Esophagus (tissue), 2 donors: Measurements from ENCODE around the gene PALLD. TPM values are rescaled to one million over a fixed set of nuclear protein-coding genes. Genes with fewer than 3 reads are reported as not detected.

Source experiments
- H3K27ac ChIP-seq, 2 donors: one replicate each; pipeline ENCODE4 v1.5.1; 2013; ENCODE audit warnings: low read depth in 2 of 2, mild to moderate bottlenecking in 2 of 2, inconsistent platforms in 1 of 2, low read length in 1 of 2, moderate library complexity in 1 of 2
- H3K27me3 ChIP-seq, 2 donors: one replicate each; pipeline ENCODE4 v1.6.1; 2013; ENCODE audit warnings: low read length in 2 of 2, control low read depth in 1 of 2, mild to moderate bottlenecking in 1 of 2; ENCODE audit not compliant: insufficient read depth in 2 of 2, control insufficient read depth in 1 of 2
- H3K36me3 ChIP-seq, 2 donors: one replicate each; pipeline ENCODE4 v1.6.1; 2013; ENCODE audit warnings: low read length in 1 of 2; ENCODE audit not compliant: control insufficient read depth in 2 of 2, insufficient read depth in 2 of 2
- H3K4me1 ChIP-seq, 2 donors: one replicate each; pipeline ENCODE4 v1.6.1; 2013; ENCODE audit warnings: low read length in 1 of 2; ENCODE audit not compliant: control insufficient read depth in 2 of 2, insufficient read depth in 2 of 2
- H3K4me3 ChIP-seq, 2 donors: one replicate each; pipeline ENCODE4 v1.5.1; 2013; ENCODE audit warnings: low read length in 2 of 2, mild to moderate bottlenecking in 2 of 2, low read depth in 1 of 2, moderate library complexity in 1 of 2
- H3K9me3 ChIP-seq, 2 donors: one replicate each; pipeline ENCODE4 v1.6.1; 2013; ENCODE audit warnings: mild to moderate bottlenecking in 2 of 2, low read depth in 1 of 2, low read length in 1 of 2, moderate library complexity in 1 of 2; ENCODE audit not compliant: control insufficient read depth in 2 of 2, insufficient read depth in 1 of 2
- WGBS, 2 donors: extraction: QIAGEN DNeasy Blood & Tissue Kit; methylation state at CpG; one replicate each; pipeline ENCODE4 v1.1.7; 2013; 5-methylcytosine and 5-hydroxymethylcytosine counted together
- polyA plus RNA-seq, 2 donors: library from polyadenylated mRNA; stranded (reverse); fragments of 200-250 nt; gene quantifications; one replicate each; pipeline ENCODE4 v1.2.3, GENCODE V29; 2013
- donor health status: healthy with polysubstance abuse.
- donor health status: Bipolar disorder and iron deficiency.

PALLD gene
- polyA plus RNA-seq, 2 donors = 34.7 to 101 TPM

DNA sequence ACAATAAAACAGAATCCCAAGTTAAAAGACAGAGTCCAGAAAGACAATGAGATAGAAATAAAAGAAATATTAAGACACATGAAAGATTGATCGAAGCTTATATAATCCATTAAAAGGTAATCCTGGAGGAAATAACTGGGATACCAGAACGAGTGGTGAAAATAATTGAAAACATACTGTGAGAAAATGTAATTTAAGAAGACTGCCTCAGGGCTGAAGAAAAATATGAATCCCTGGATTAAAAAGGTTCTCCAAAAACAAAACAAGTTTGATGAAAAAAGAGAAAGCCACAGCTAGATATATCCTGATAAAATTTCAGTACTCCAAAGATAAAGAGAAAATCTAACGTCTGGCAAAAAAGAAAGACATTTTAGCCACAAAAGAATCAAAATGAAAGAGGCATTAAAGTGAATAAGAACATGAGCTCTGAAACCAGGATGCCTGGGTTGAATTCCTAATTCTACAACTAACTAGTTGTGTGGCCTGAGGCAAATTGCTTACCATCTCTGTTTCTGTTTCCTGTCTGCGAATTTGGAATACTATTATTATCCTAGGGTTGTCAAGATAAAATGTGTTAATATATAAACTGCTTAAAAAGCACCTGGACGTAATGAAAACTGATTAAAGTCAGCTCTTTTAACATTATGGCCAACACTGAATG lies 22.1 kb upstream of the PALLD start:
- H3K9me3 ChIP-seq = no peaks in the 10 kb centered on the region
- peaks cover 0 to 2% of the 10 kb centered on the region in 2 donors for H3K36me3 ChIP-seq
- H3K4me3 ChIP-seq = no peak overlapping the region
- 60 to 61% methylated on average over 5 of the region's 5 CpGs for WGBS, 2 donors
- no peaks in the 10 kb centered on the region for H3K27me3 ChIP-seq
- no peak overlapping the region for H3K27ac ChIP-seq
- H3K4me1 ChIP-seq = no peaks in the 10 kb centered on the region

DNA sequence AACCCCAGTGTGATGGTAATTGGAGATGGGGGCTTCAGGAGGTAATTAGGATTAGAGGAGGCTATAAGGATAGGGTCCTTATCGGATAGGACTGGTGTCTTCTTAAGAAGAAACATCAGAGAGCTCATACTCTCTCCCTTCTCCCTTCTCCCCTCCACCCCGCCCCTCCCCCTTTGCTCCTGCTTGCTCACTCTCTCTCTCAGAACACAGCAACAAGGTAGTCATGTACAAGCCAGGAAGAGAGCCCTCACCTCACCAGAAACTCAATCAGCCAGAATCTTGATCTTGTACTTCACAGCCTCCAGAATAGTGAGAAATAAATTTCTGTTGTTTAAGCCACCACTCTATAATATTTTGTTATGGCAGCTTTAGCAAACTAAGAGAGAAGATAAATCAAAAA lies 21.1 kb upstream of the PALLD start:
- 82 to 93% methylated on average over 2 of the region's 2 CpGs for WGBS, 2 donors
- Histone ChIP-seq H3K36me3 (peaks cover 0 to under 1% of the 10 kb centered on the region in 2 donors), H3K27me3 (no peaks in the 10 kb centered on the region), H3K27ac (no peak overlapping the region), H3K4me3 (no peak overlapping the region), H3K9me3 (no peaks in the 10 kb centered on the region), H3K4me1 (no peaks in the 10 kb centered on the region)

DNA sequence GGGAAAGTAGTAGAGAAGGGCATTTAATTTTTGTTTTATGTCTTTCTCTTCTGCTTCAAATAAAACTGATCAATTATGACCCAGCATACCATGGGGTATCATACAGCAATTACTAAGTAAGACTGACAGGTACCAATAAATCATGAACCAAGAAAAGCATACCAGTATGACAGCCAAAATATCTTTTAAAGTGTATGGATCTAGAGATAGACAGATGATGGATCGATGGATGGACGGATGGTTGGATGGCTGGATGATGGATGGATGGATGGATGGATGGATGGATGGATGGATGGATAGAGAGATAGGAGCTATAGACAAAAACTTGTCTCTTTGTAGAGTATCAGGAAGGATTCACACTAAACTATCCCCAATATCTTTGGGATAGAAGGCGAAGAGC lies 18.0 kb upstream of the PALLD start:
- Histone ChIP-seq H3K27me3 (no peaks in the 10 kb centered on the region), H3K27ac (no peak overlapping the region), H3K4me1 (no peaks in the 10 kb centered on the region), H3K9me3 (no peaks in the 10 kb centered on the region), H3K4me3 (no peak overlapping the region), H3K36me3 (no peaks in the 10 kb centered on the region)
- 99% methylated on average over 3 of the region's 3 CpGs for WGBS, 2 donors

DNA sequence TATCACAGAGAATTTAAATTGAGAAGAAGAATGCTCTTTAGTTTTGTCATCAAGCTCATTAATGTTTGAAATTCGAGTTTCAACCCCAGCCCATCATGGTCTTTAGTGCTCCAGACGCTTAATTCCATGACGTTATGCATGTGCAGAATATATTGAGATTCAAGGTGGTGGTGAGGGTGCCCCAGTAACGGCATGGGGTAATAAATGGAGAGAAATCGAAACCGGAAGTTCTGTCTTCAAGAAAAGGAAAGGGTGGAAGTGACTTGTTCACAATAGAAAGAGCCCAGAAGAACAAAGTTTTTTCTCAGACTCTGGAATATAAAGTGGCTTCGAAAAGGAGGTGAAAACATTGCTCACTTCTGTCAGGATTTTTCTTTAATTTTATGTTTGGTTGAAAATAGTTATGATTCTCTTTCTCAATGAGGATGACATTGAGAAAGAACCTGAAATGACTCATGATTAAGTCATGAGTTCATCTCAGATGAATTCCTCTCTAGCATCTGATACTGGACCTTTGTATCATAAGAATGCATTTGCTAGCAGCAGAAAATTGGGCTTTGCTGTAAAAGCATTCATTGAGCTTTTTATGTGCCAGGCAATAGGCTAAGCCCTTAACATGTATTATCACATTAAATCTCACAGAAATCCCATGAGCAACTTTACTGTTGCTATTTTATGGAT lies 15.8 kb upstream of the PALLD start:
- Histone ChIP-seq H3K36me3 (no peaks in the 10 kb centered on the region), H3K27ac (peak overlapping the region in 1 of 2 donors; percentile 95), H3K4me3 (peak overlapping the region; percentile 41 to 86), H3K27me3 (no peaks in the 10 kb centered on the region), H3K9me3 (no peaks in the 10 kb centered on the region), H3K4me1 (no peaks in the 10 kb centered on the region)
- 7 to 12% methylated on average over 7 of the region's 7 CpGs for WGBS, 2 donors

DNA sequence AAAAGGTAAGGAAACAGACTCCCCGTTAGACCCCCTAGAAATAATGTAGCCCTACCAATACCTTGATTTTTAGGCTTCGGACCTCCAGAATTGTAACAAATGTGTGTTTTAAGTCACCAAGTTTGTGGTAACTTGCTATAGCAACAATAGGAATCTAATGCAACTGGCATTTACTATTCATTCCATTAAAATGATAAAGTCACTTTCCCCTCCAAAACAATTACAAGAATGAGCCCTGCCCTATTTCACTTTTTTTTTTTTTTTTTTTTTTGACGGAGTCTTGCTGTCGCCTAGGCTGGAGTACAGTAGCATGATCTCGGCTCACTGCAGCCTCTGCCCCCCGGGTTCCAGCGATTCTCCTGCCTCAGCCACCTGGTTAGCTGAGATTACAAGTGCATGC lies 13.0 kb upstream of the PALLD start:
- Histone ChIP-seq H3K9me3 (no peaks in the 10 kb centered on the region), H3K36me3 (no peaks in the 10 kb centered on the region), H3K4me3 (no peak overlapping the region), H3K4me1 (no peaks in the 10 kb centered on the region), H3K27me3 (no peaks in the 10 kb centered on the region), H3K27ac (no peak overlapping the region)
- WGBS, 2 donors = 94 to 98% methylated on average over 6 to 7 of the region's 7 CpGs

DNA sequence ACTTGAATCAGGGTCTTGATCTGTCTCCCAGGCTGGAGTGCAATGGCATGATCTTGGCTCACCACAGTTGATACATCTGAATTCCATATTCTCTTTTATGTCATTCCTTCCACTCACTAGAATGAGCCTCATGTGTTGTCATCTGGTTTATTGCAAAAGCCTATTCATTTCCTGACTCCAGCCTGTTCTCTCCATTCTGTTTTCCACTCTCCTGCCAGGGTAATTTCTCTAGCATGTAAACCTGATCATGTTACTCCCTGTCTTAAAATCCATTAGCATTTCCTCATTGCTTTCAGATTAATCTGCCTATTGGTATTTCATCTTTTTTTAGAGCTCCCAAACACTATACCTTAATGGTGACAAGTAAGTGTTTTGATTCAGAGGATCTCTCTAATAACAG lies 12.2 kb upstream of the PALLD start:
- Histone ChIP-seq H3K9me3 (no peaks in the 10 kb centered on the region), H3K4me3 (no peak overlapping the region), H3K4me1 (no peaks in the 10 kb centered on the region), H3K36me3 (no peaks in the 10 kb centered on the region), H3K27ac (no peak overlapping the region), H3K27me3 (no peaks in the 10 kb centered on the region)

DNA sequence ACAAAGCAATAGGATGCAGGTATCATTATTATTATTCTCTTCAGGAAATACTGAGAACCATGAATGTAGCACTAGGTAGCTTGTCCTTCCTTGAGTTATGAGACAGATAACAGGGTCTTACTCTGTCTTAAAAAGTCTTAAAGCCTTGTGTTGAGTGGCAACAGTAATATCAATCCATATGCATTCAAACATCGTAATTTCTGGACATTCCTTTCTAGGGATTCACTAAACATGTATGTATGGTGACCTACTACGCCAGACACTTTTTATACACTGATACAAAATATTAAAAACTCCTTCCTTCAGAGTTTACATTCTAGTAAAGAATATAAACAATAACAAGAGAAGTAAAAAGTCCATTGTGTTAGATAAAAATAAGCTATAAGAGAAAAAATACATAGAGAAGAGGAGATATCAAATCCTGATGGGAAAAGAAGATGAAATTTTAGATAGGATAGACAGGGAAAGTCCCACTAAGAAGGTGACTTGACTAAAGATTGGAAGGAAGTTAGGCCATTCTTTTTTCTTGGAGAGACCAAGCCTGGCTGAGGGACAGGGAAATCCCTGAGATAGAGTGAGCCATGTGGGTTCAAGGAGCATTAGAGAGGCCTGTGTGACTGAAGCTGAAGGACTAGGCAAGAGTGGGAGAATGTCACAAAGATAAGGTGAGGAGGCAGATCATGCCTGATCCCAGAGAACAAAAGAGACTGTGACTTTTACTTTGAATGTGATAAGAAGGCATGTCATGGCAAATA lies 11.5 kb upstream of the PALLD start:
- H3K36me3 ChIP-seq = no peaks in the 10 kb centered on the region
- H3K27ac ChIP-seq = no peak overlapping the region
- H3K4me3 ChIP-seq = no peak overlapping the region
- no peaks in the 10 kb centered on the region for H3K27me3 ChIP-seq
- no peaks in the 10 kb centered on the region for H3K4me1 ChIP-seq
- H3K9me3 ChIP-seq = no peaks in the 10 kb centered on the region
- 95% methylated on average over 2 of the region's 2 CpGs for WGBS, 2 donors

DNA sequence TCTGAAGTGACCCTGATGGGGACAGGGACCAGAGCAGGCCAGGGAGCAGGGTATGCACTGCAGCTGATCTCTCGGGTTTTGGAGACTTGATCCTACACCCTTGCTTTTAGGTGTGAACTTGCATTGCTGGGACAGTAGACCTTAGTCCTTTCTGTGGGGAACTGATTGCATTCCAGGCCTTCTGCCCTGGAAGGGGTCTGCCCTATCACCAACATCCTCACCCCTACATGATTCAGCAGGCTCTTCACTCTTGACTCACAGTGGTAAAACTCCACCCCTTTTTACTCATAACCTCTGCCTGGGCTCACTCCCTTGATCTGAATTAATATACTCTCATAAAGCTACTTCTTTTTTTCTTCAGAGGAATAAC lies 10.0 kb upstream of the PALLD start:
- WGBS, 2 donors = 88 to 93% methylated on average over 1 of the region's 1 CpG

DNA sequence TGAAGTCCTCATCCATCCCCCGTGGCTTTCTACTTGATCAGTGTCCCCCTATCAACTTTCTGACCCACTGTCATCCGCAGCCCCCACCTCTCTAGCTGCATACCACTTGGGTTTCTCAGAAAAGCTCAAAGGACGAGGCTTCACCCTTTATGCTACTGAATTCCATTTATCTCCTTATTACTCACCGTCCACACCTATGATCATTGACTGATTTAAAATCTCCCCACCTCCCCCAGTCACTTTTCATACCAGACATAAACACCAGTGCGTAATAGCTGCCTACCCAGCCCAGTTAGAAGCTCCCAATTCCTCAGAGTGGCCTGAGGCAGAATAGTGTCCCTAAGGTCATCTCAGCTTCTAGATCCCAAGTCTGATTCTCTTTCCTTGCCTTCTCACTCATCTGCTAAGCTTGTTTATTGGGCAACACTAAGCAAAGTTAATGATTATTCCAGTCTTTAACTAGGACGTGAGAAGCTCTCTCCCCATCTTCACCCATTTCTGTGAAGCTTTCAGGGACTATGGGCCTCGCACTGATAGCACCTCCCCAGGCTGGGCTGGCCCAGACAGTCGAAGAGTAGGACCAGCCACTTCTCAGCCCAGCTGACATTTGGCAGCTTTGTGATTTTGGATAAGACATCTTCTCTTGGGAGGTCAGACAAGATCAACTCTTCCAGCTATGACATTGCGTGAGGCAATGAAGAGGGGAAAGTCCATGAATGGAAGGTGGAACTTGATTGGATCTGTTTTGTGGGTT lies 9.4 kb upstream of the PALLD start:
- Histone ChIP-seq H3K27me3 (no peaks in the 10 kb centered on the region), H3K36me3 (no peaks in the 10 kb centered on the region), H3K4me1 (no peaks in the 10 kb centered on the region), H3K4me3 (no peak overlapping the region), H3K27ac (no peak overlapping the region), H3K9me3 (no peaks in the 10 kb centered on the region)
- 65 to 83% methylated on average over 9 of the region's 9 CpGs for WGBS, 2 donors

More for the DNA sequence above, 10.0 kb upstream of the PALLD start:
- no peaks in the 10 kb centered on the region for H3K27me3 ChIP-seq
- no peaks in the 10 kb centered on the region for H3K36me3 ChIP-seq
- no peaks in the 10 kb centered on the region for H3K9me3 ChIP-seq
- H3K27ac ChIP-seq = no peak overlapping the region
- no peak overlapping the region for H3K4me3 ChIP-seq
- no peaks in the 10 kb centered on the region for H3K4me1 ChIP-seq
